ENCODE data around the gene RNF149. TPM values are rescaled to one million over a fixed set of nuclear protein-coding genes. Genes with fewer than 3 reads are reported as not detected.

Gene RNF149
- total RNA-seq, 1 donor from 2014 or later: 94.0 TPM

- Histone ChIP-seq H3K36me3 (no peaks in the 10 kb centered on the region), H3K27me3 (no peaks in the 10 kb centered on the region), H3K4me1 (peaks cover 8% of the 10 kb centered on the region), H3K27ac (no peak overlapping the region), H3K9me3 (no peaks in the 10 kb centered on the region), H3K4me3 (no peak overlapping the region)
- no peak for DNase-seq
- no peak for TF ChIP-seq CTCF (IDR thresholded peaks at IDR 0.05)
- ATAC-seq: no peak
- intact Hi-C loops (cut with DNase I): no loop called here
Observed at GRCh38 chr2:101310834-101311695, 2.6 kb upstream of the RNF149 start.

GRCh38 chr2:101310090-101310833 lies 1.8 kb upstream of the RNF149 start:
- TF ChIP-seq CTCF (IDR thresholded peaks at IDR 0.05): no peak
- no peaks in the 10 kb centered on the region for H3K27me3 ChIP-seq
- peaks cover 16% of the 10 kb centered on the region for H3K4me1 ChIP-seq
- no peaks in the 10 kb centered on the region for H3K36me3 ChIP-seq
- intact Hi-C loops (cut with DNase I): no loop called here
- no peak overlapping the region for H3K4me3 ChIP-seq
- H3K27ac ChIP-seq: peak overlapping the region; percentile 95
- DNase-seq: no peak
- no peak for ATAC-seq
- H3K9me3 ChIP-seq: no peaks in the 10 kb centered on the region

GRCh38 chr2:101307950-101308431 lies 510 bp downstream of the RNF149 start:
- no peak for DNase-seq
- no peaks in the 10 kb centered on the region for H3K36me3 ChIP-seq
- ATAC-seq: no peak

GRCh38 chr2:101307503-101307902 lies 998 bp downstream of the RNF149 start:
- H3K9me3 ChIP-seq: no peaks in the 10 kb centered on the region
- H3K27ac ChIP-seq: peak overlapping the region; percentile 95
- H3K4me1 ChIP-seq: peaks cover 21% of the 10 kb centered on the region

More at GRCh38 chr2:101307950-101308431, 510 bp downstream of the RNF149 start:
- Histone ChIP-seq H3K27ac (peak overlapping the region; percentile 95), H3K4me1 (peaks cover 21% of the 10 kb centered on the region), H3K9me3 (no peaks in the 10 kb centered on the region), H3K4me3 (peak overlapping the region; percentile 95), H3K27me3 (no peaks in the 10 kb centered on the region)
- intact Hi-C loops (cut with DNase I): no loop called here
- no peak for TF ChIP-seq CTCF (IDR thresholded peaks at IDR 0.05)

GRCh38 chr2:101306410-101306809 lies 2.1 kb downstream of the RNF149 start:
- peak overlapping the region; percentile 95 for H3K4me3 ChIP-seq
- H3K9me3 ChIP-seq: no peaks in the 10 kb centered on the region
- DNase-seq (no peak), ATAC-seq (no peak)
- peaks cover 10% of the 10 kb centered on the region for H3K36me3 ChIP-seq
- no peak for TF ChIP-seq CTCF (IDR thresholded peaks at IDR 0.05)
- peaks cover 25% of the 10 kb centered on the region for H3K4me1 ChIP-seq
- no peaks in the 10 kb centered on the region for H3K27me3 ChIP-seq
- intact Hi-C loops (cut with DNase I): no loop called here
- H3K27ac ChIP-seq: peak overlapping the region; percentile 95

More at GRCh38 chr2:101307503-101307902, 998 bp downstream of the RNF149 start:
- peaks cover 2% of the 10 kb centered on the region for H3K36me3 ChIP-seq
- ATAC-seq (no peak), DNase-seq (no peak)
- intact Hi-C loops (cut with DNase I): no loop called here
- peak overlapping the region; percentile 95 for H3K4me3 ChIP-seq
- no peaks in the 10 kb centered on the region for H3K27me3 ChIP-seq
- TF ChIP-seq CTCF (IDR thresholded peaks at IDR 0.05): no peak

Data from upper lobe of right lung (tissue), 1 donor.